ENCODE measurements around the gene TMIGD1. TPM values are rescaled to one million over a fixed set of nuclear protein-coding genes. Genes with fewer than 3 reads are reported as not detected.

The TMIGD1 gene

DNA sequence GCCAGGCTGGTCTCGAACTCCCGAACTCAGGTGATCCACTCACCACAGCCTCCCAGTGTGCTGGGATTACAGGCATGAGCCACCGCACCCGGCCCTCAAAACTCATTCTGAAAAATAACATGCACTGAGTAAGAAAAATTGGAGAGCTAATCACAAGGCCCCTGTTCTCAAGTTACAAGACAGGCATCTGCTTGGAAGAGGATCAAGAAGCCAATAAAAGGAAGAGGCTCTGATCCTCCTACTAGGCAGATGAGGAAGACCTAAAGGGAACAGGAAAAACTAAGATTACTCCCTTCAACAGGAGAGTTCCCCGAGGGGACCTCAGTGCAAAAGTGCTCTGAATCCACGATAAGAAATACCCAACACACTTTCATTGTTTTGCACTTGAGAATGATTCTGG lies 60.5 kb downstream of the TMIGD1 start:
- no CpG with 5 or more reads among the region's 6 CpGs for WGBS (ENCODE audit: extremely low coverage, insufficient coverage, low lambda C conversion rate)
- no peak overlapping the region for H3K4ac ChIP-seq (ENCODE audit: low read depth, low read length)
- H4K5ac ChIP-seq (ENCODE audit: low read length): no peak overlapping the region
- H3K9ac ChIP-seq (ENCODE audit: low read length): no peak overlapping the region
- H2BK15ac ChIP-seq (replicated peaks; ENCODE audit: low read depth): no peak overlapping the region
- no peak overlapping the region for H2BK120ac ChIP-seq (ENCODE audit: low read depth, low read length)
- H3K4me1 ChIP-seq (ENCODE audit: control insufficient read depth, low read depth, low read length): no peaks in the 10 kb centered on the region
- no peak overlapping the region for H3K4me2 ChIP-seq (ENCODE audit: low read length)
- no peak overlapping the region for H3K56ac ChIP-seq (ENCODE audit: low read length)
- no peak overlapping the region for H3K4me3 ChIP-seq (ENCODE audit: low read length)
- H4K8ac ChIP-seq (ENCODE audit: low read depth, low read length): no peak overlapping the region
- H3K23ac ChIP-seq (ENCODE audit: low read length): no peak overlapping the region
- DNase-seq: no peak
- no peak overlapping the region for H3K27ac ChIP-seq (ENCODE audit: low read depth, low read length)
- no peak overlapping the region for H2AK5ac ChIP-seq (ENCODE audit: low read length)
- no peak overlapping the region for H2BK5ac ChIP-seq (ENCODE audit: low read length)
- H3K18ac ChIP-seq (ENCODE audit: low read length): no peak overlapping the region
- no peaks in the 10 kb centered on the region for H3K79me1 ChIP-seq (ENCODE audit: low read length)
- H3K79me2 ChIP-seq (ENCODE audit: control insufficient read depth, insufficient read depth, low read length): no peaks in the 10 kb centered on the region
- no peaks in the 10 kb centered on the region for H3K27me3 ChIP-seq (ENCODE audit: insufficient read depth, low read length, poor library complexity)
- H3K36me3 ChIP-seq (ENCODE audit: control insufficient read depth, insufficient read depth, low read length): no peaks in the 10 kb centered on the region

- Histone ChIP-seq H2AK5ac (ENCODE audit: low read length) (no peak overlapping the region), H3K4me3 (ENCODE audit: low read length) (no peak overlapping the region), H3K9ac (ENCODE audit: low read length) (no peak overlapping the region), H3K27me3 (ENCODE audit: insufficient read depth, low read length, poor library complexity) (no peaks in the 10 kb centered on the region), H4K5ac (ENCODE audit: low read length) (no peak overlapping the region), H3K4ac (ENCODE audit: low read depth, low read length) (no peak overlapping the region), H2BK120ac (ENCODE audit: low read depth, low read length) (no peak overlapping the region), H3K4me1 (ENCODE audit: control insufficient read depth, low read depth, low read length) (no peaks in the 10 kb centered on the region), H3K36me3 (ENCODE audit: control insufficient read depth, insufficient read depth, low read length) (peaks cover 3% of the 10 kb centered on the region), H3K4me2 (ENCODE audit: low read length) (no peak overlapping the region), H3K18ac (ENCODE audit: low read length) (no peak overlapping the region), H2BK5ac (ENCODE audit: low read length) (no peak overlapping the region), H3K27ac (ENCODE audit: low read depth, low read length) (no peak overlapping the region), H3K79me1 (ENCODE audit: low read length) (no peaks in the 10 kb centered on the region), H3K56ac (ENCODE audit: low read length) (no peak overlapping the region), H3K23ac (ENCODE audit: low read length) (no peak overlapping the region), H3K79me2 (ENCODE audit: control insufficient read depth, insufficient read depth, low read length) (no peaks in the 10 kb centered on the region), H2BK15ac (replicated peaks; ENCODE audit: low read depth) (no peak overlapping the region), H4K8ac (ENCODE audit: low read depth, low read length) (no peak overlapping the region)
- no peak for DNase-seq
- WGBS (ENCODE audit: extremely low coverage, insufficient coverage, low lambda C conversion rate): no CpG with 5 or more reads among the region's 6 CpGs
These were observed 62.8 kb downstream of the TMIGD1 start for GRCh38 chr17:30271102-30271501.

- Histone ChIP-seq H3K56ac (ENCODE audit: low read length) (no peak overlapping the region), H3K4me1 (ENCODE audit: control insufficient read depth, low read depth, low read length) (no peaks in the 10 kb centered on the region), H3K79me2 (ENCODE audit: control insufficient read depth, insufficient read depth, low read length) (no peaks in the 10 kb centered on the region), H3K9ac (ENCODE audit: low read length) (no peak overlapping the region), H3K36me3 (ENCODE audit: control insufficient read depth, insufficient read depth, low read length) (peaks cover 8% of the 10 kb centered on the region), H3K4ac (ENCODE audit: low read depth, low read length) (no peak overlapping the region), H4K8ac (ENCODE audit: low read depth, low read length) (no peak overlapping the region), H4K5ac (ENCODE audit: low read length) (no peak overlapping the region), H2AK5ac (ENCODE audit: low read length) (no peak overlapping the region), H3K79me1 (ENCODE audit: low read length) (no peaks in the 10 kb centered on the region), H2BK15ac (replicated peaks; ENCODE audit: low read depth) (no peak overlapping the region), H3K23ac (ENCODE audit: low read length) (no peak overlapping the region), H3K27me3 (ENCODE audit: insufficient read depth, low read length, poor library complexity) (no peaks in the 10 kb centered on the region), H2BK120ac (ENCODE audit: low read depth, low read length) (no peak overlapping the region), H3K4me2 (ENCODE audit: low read length) (no peak overlapping the region), H3K4me3 (ENCODE audit: low read length) (no peak overlapping the region), H2BK5ac (ENCODE audit: low read length) (no peak overlapping the region), H3K27ac (ENCODE audit: low read depth, low read length) (no peak overlapping the region), H3K18ac (ENCODE audit: low read length) (no peak overlapping the region)
- no CpG with 5 or more reads among the region's 2 CpGs for WGBS (ENCODE audit: extremely low coverage, insufficient coverage, low lambda C conversion rate)
- DNase-seq: no peak
These were observed 66.2 kb downstream of the TMIGD1 start for GRCh38 chr17:30267625-30268024.

Small RNA genes within 50 kb of the gene (small RNA-seq; reads per million reads assigned to genes)
- gene RF00019 (ENCODE audit: insufficient read depth): not detected
- not detected for gene RNU6-1267P (ENCODE audit: insufficient read depth)
- not detected for gene RNU6-990P (ENCODE audit: insufficient read depth)
